DOHH2 (cell line): Measurements from ENCODE around the gene KIF26B.

Experiments used
- H3F3A ChIP-seq: fragments of 200-600 bp; sonication (generic), shearing (Covaris generic); 2 replicates; pipeline ENCODE4 v1.6.0; 2016; ENCODE audit warnings: antibody characterized with exemption, mild to moderate bottlenecking; ENCODE audit not compliant: control insufficient read depth, insufficient read depth
- H3K27ac ChIP-seq: fragments of 200-600 bp; sonication (generic); 2 replicates; pipeline ENCODE4 v1.5.1; 2014; ENCODE audit warnings: low read depth, mild to moderate bottlenecking, low read length, moderate library complexity
- H3K27me3 ChIP-seq: fragments of 200-600 bp; sonication (generic); 2 replicates; pipeline ENCODE4 v1.6.1; 2014; ENCODE audit warnings: mild to moderate bottlenecking, low read length, mixed read lengths; ENCODE audit not compliant: control insufficient read depth
- H3K36me3 ChIP-seq: fragments of 200-600 bp; sonication (generic); 2 replicates; pipeline ENCODE4 v1.6.1; 2014; ENCODE audit warnings: mild to moderate bottlenecking, low read length, moderate library complexity, mixed read lengths; ENCODE audit not compliant: control insufficient read depth
- H3K4me1 ChIP-seq: fragments of 200-600 bp; sonication (generic); 2 replicates; pipeline ENCODE4 v1.6.1; 2014; ENCODE audit warnings: mild to moderate bottlenecking, low read length, mixed read lengths; ENCODE audit not compliant: control insufficient read depth
- H3K4me2 ChIP-seq: fragments of 200-600 bp; sonication (generic); 2 replicates; pipeline ENCODE4 v1.6.0; 2014; ENCODE audit warnings: mild to moderate bottlenecking, low read length, moderate library complexity
- H3K4me3 ChIP-seq: fragments of 200-600 bp; sonication (generic); 2 replicates; pipeline ENCODE4 v1.5.1; 2014; ENCODE audit warnings: mild to moderate bottlenecking, low read length, mixed read lengths
- H3K79me2 ChIP-seq: fragments of 200-600 bp; sonication (generic); 2 replicates; pipeline ENCODE4 v1.6.1; 2014; ENCODE audit warnings: mild to moderate bottlenecking, low read length, mixed read lengths; ENCODE audit not compliant: control insufficient read depth
- H3K9me2 ChIP-seq: fragments of 200-600 bp; sonication (generic); replicated peaks from 2 replicates; pipeline ENCODE4 v1.6.1; 2014; ENCODE audit warnings: mild to moderate bottlenecking, low read length, mixed read lengths; ENCODE audit not compliant: control insufficient read depth
- H3K9me3 ChIP-seq: fragments of 200-600 bp; sonication (generic); 2 replicates; pipeline ENCODE4 v1.6.1; 2014; ENCODE audit warnings: antibody characterized with exemption, low read length, mixed read lengths; ENCODE audit not compliant: control insufficient read depth, insufficient read depth
- H4K20me1 ChIP-seq: fragments of 200-600 bp; sonication (generic); 2 replicates; pipeline ENCODE4 v1.6.0; 2014; ENCODE audit warnings: low read depth, mild to moderate bottlenecking, antibody characterized with exemption, low read length, moderate library complexity; ENCODE audit not compliant: control insufficient read depth, insufficient read depth
- EZH2phosphoT487 ChIP-seq: fragments of 200-600 bp; sonication (generic); IDR thresholded peaks from 2 replicates; pipeline ENCODE4 v1.6.1; 2017; ENCODE audit warnings: borderline replicate concordance, mild to moderate bottlenecking, antibody characterized with exemption, low read length, moderate library complexity, mixed read lengths
- TF ChIP-seq, protein P1 (sequence below): fragments of 200-600 bp; sonication (generic); IDR thresholded peaks from one replicate; pipeline ENCODE4 v1.5.1; 2014; ENCODE audit warnings: antibody characterized with exemption, mild to moderate bottlenecking, low read depth, low read length; ENCODE audit not compliant: poor library complexity, severe bottlenecking

KIF26B gene

DNA sequence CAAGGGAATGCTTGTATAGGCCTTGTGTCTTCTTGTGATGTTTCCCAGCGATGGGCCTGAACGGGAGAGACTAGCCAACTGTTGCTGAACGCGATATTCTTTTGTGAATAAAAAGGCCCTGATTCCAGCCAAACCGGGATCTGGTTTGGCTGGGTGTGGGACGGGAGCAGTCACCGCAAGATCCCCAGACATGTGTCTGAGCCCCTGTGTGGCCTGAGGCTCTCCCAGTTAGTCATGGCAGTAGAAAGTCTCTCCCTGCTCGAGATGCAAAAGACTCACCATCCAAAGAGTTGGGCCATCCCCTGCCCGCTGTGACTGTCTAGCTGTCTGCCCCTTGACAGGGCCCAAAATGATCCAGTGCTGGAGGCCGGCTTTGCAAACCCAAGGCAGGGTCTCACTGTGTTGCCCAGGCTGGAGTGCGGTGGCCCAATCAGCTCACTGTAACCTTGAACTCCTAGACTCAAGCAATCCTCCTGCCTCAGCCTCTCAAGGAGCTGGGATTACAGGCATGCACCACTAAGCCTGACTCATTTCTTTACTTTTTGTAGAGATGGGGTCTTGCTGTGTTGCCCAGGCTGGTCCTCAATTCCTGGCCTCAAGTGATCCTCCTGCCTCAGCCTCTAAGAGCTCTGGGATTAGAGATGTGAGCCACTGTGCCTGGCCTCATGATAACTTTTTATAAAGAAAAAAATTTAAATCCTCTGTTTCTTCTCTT is 56.4 kb downstream of the KIF26B start:
- Histone ChIP-seq H3K36me3 (no peaks in the 10 kb centered on the region), H3K4me3 (no peak overlapping the region), H3K27me3 (no peaks in the 10 kb centered on the region), H3K79me2 (no peaks in the 10 kb centered on the region), H4K20me1 (no peaks in the 10 kb centered on the region), H3K9me3 (peaks cover 14% of the 10 kb centered on the region; the same call in 1 of the 2 replicates), H3F3A (no peaks in the 10 kb centered on the region), H3K4me2 (no peak overlapping the region), H3K9me2 (no peaks in the 10 kb centered on the region), H3K27ac (no peak overlapping the region), H3K4me1 (no peaks in the 10 kb centered on the region)
- TF ChIP-seq, protein P1, sequence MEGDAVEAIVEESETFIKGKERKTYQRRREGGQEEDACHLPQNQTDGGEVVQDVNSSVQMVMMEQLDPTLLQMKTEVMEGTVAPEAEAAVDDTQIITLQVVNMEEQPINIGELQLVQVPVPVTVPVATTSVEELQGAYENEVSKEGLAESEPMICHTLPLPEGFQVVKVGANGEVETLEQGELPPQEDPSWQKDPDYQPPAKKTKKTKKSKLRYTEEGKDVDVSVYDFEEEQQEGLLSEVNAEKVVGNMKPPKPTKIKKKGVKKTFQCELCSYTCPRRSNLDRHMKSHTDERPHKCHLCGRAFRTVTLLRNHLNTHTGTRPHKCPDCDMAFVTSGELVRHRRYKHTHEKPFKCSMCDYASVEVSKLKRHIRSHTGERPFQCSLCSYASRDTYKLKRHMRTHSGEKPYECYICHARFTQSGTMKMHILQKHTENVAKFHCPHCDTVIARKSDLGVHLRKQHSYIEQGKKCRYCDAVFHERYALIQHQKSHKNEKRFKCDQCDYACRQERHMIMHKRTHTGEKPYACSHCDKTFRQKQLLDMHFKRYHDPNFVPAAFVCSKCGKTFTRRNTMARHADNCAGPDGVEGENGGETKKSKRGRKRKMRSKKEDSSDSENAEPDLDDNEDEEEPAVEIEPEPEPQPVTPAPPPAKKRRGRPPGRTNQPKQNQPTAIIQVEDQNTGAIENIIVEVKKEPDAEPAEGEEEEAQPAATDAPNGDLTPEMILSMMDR = no peak
- TF ChIP-seq EZH2phosphoT487 = no peak

DNA sequence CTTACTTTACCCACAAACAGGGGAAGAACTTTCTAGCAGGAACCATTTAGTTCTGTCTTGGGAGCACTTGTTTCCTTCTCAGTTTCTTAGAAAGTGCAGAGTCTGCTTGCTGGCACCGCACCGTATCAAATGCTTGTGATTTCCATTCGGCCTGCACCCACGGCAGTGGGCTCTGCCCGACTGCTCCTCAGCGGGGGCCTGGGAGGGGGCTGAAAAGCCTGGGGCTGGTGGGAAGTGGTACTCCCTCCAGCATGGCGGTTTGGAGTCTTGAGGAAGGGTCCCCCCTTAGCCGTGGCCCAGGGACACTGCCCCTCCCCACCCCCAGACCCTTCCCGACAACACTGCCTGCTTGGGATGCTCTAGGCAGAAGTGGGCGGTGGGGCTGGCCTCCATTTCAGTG is 57.0 kb downstream of the KIF26B start:
- H3K79me2 ChIP-seq = no peaks in the 10 kb centered on the region
- no peak overlapping the region for H3K27ac ChIP-seq
- H3K4me2 ChIP-seq = no peak overlapping the region
- H3K9me2 ChIP-seq = no peaks in the 10 kb centered on the region
- H3K27me3 ChIP-seq = no peaks in the 10 kb centered on the region
- H4K20me1 ChIP-seq = no peaks in the 10 kb centered on the region
- no peaks in the 10 kb centered on the region for H3K4me1 ChIP-seq
- H3K36me3 ChIP-seq = no peaks in the 10 kb centered on the region
- no peak for TF ChIP-seq EZH2phosphoT487
- TF ChIP-seq, protein P1 = no peak
- H3K4me3 ChIP-seq = no peak overlapping the region
- H3F3A ChIP-seq = no peaks in the 10 kb centered on the region
- H3K9me3 ChIP-seq = peaks cover 11% of the 10 kb centered on the region; the same call in 1 of the 2 replicates

DNA sequence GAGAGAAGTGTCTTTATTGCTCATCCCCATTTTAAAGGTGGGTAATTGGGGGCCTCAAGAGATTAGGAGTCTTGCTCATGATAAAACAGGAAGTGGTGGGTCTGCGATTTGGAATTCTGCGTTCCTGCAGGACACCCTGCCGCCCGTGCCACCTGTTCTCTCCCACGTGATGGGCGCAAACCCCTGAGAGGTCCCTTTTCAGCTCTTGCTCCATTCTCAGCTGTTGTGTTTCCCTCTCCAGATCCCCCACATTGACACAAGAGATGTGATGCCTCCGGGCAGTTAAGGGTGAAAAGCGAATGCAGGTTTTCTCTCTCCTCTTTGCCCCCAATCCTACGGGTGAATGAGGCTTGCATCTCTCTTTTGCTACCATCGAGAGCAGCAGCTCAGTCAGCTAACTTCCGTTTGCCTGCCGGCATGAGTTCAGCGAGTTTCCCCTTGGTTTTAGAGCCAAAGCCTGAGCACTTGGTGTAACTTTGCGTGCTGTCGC is 57.5 kb downstream of the KIF26B start:
- TF ChIP-seq, protein P1 = no peak
- TF ChIP-seq EZH2phosphoT487 = no peak
- Histone ChIP-seq H3K4me3 (no peak overlapping the region), H4K20me1 (no peaks in the 10 kb centered on the region), H3F3A (no peaks in the 10 kb centered on the region), H3K4me1 (no peaks in the 10 kb centered on the region), H3K27me3 (no peaks in the 10 kb centered on the region), H3K27ac (no peak overlapping the region), H3K9me2 (no peaks in the 10 kb centered on the region), H3K4me2 (no peak overlapping the region), H3K9me3 (peaks cover 6% of the 10 kb centered on the region; the same call in 1 of the 2 replicates), H3K79me2 (no peaks in the 10 kb centered on the region), H3K36me3 (no peaks in the 10 kb centered on the region)
